Activated naive CD4-positive, alpha-beta T cell treated with anti-CD3 and anti-CD28 coated beads for 36 hours (primary cell): Measurements from ENCODE around the gene CIT. TPM values are rescaled to one million over a fixed set of nuclear protein-coding genes. Genes with fewer than 3 reads are reported as not detected.

ENCODE experiments used
- CTCF ChIA-PET: fragments of 350-600 bp; sonication (Branson Sonifier 250); formaldehyde crosslinking; loops from one replicate; lab custom pipeline; 2021; ENCODE audit warnings: antibody characterized with exemption; lab: Charles Lee
- DNase-seq: peaks from one replicate; pipeline ENCODE4 v3.0.0-alpha.2; 2020
- H3K27ac Mint-ChIP-seq: one replicate; pipeline ENCODE4 v1.8.0; 2021; ENCODE audit warnings: mild to moderate bottlenecking, mixed read lengths
- H3K27me3 Mint-ChIP-seq: one replicate; pipeline ENCODE4 v1.8.0; 2021; ENCODE audit warnings: low read depth, mixed read lengths
- H3K36me3 Mint-ChIP-seq: one replicate; pipeline ENCODE4 v1.8.0; 2021; ENCODE audit warnings: low read depth, mixed read lengths
- H3K4me1 Mint-ChIP-seq: one replicate; pipeline ENCODE4 v1.8.0; 2021; ENCODE audit warnings: low read depth, mixed read lengths
- H3K4me3 Mint-ChIP-seq: one replicate; pipeline ENCODE4 v1.8.0; 2021; ENCODE audit warnings: mild to moderate bottlenecking, moderate library complexity, mixed read lengths
- H3K9me3 Mint-ChIP-seq: one replicate; pipeline ENCODE4 v1.8.0; 2021; ENCODE audit warnings: mixed read lengths
- intact Hi-C: fragments of 100-400 bp; cut with micrococcal nuclease; formaldehyde crosslinking; loops from one replicate; pipeline ENCODE4 v1.15.1; 2023
- total RNA-seq, 2 experiments: library from RNA; stranded (reverse); gene quantifications; one replicate each; pipeline ENCODE4 v1.2.3, GENCODE V29; 2021

Gene CIT
- total RNA-seq, 2 experiments from 2014 or later, result 78.6 to 78.8 TPM

DNA sequence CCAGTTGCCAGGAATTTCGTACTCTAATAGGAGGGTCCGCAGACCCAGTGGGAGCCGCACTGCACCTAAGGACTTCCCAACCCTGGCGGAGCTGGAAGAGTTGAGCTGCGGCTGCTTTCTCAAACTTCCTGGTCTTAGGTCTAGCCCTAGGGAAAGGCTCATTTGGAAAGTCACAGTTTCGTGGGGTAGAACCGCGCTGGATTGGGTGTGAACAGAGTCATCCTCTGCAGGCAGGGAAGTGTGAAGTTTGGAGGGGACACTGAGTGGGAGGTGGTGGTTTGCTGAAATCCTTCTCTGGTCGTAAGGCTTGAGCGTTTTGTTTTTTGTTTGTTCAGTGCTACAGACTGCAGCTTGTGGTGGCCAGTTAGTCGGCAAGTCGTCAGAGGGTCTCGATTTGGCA, 190.3 kb downstream of the CIT start:
- CTCF ChIA-PET, result no interaction called here
- H3K36me3 Mint-ChIP-seq, result peaks cover 13% of the 10 kb centered on the region
- H3K27ac Mint-ChIP-seq, result no peak overlapping the region
- intact Hi-C loops, result no loop called here
- no peaks in the 10 kb centered on the region for H3K27me3 Mint-ChIP-seq
- no peak for DNase-seq
- peaks cover 12% of the 10 kb centered on the region for H3K4me1 Mint-ChIP-seq
- H3K9me3 Mint-ChIP-seq, result no peaks in the 10 kb centered on the region
- no peak overlapping the region for H3K4me3 Mint-ChIP-seq

DNA sequence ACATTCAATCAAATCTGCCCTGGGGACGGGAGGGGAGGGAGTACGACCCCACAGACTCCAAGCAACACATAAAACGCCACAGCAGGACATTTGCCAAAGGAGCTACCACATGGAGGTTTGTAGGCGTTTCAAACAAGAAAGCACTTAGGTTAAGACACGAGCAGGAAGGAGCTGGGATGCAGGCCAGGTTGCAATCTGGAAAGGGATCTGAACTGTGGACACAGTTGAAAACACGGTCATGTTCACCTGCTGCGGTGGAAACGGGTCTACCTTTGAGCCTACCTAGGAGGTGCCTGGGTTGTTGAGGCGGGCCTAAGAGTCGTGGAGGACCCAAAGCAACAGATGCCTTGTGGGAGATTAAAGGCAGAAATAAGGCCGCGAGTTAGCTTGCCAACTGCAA, 190.8 kb downstream of the CIT start:
- Mint-ChIP-seq H3K36me3 (peaks cover 13% of the 10 kb centered on the region), H3K27ac (no peak overlapping the region), H3K27me3 (no peaks in the 10 kb centered on the region), H3K4me1 (peaks cover 14% of the 10 kb centered on the region), H3K9me3 (no peaks in the 10 kb centered on the region), H3K4me3 (no peak overlapping the region)
- CTCF ChIA-PET, result no interaction called here
- intact Hi-C loops, result no loop called here
- DNase-seq, result no peak

DNA sequence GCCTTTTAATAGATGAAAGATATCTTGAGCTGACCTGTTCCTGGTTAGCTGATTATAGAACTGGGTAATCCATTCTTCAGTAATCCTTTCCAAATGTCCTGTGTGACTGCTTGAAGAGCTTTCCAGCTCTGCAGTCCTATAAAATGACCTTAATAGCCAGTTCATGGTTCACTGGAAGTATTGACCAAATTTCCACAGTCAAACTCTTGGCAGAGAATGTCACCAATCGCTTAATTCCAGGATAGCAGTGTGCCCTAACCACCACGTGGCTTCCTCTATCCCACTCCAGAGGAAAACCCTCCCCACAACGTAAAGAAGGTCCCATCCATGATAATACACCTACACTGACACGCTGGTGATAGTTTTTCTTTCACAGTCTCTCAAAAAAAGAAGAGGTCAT, 191.7 kb downstream of the CIT start:
- Mint-ChIP-seq H3K9me3 (no peaks in the 10 kb centered on the region), H3K27ac (no peak overlapping the region), H3K4me1 (peaks cover 14% of the 10 kb centered on the region), H3K36me3 (peaks cover 15% of the 10 kb centered on the region), H3K4me3 (no peak overlapping the region), H3K27me3 (no peaks in the 10 kb centered on the region)
- CTCF ChIA-PET, result no interaction called here
- intact Hi-C loops, result no loop called here
- DNase-seq, result no peak

DNA sequence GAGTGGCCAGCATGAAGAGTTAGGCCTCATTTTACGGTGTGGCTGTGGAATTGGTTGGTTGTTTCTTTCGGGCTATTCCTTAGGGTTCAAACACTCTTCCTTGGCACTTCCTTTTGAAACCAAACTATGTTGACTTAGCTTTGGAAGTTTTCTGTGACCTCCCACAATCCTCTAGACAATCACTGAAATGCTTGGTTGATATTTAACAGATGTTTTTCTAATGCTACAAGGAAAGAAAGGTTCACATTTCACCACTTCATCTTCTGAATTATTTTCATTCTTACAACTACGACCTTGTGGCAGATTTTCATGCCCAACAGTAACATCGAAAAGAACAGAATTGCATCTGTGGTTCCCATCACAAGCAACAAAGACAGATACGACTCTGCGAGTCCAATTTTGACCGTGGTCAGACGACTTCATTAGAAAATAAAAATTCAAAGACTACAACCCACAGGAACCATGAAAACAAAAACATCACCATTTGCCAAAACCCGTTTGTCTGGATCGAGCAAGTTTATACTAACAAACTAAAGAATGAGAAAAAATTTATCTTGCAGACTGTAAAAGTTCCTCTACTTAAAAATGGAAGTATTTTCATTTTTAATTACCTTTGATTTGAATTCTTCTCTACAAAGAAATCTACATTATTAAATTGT, 192.3 kb downstream of the CIT start:
- Mint-ChIP-seq H3K4me3 (no peak overlapping the region), H3K27me3 (no peaks in the 10 kb centered on the region), H3K4me1 (peaks cover 14% of the 10 kb centered on the region), H3K27ac (no peak overlapping the region), H3K36me3 (peaks cover 19% of the 10 kb centered on the region), H3K9me3 (no peaks in the 10 kb centered on the region)
- no peak for DNase-seq
- intact Hi-C loops, result no loop called here
- CTCF ChIA-PET, result no interaction called here

DNA sequence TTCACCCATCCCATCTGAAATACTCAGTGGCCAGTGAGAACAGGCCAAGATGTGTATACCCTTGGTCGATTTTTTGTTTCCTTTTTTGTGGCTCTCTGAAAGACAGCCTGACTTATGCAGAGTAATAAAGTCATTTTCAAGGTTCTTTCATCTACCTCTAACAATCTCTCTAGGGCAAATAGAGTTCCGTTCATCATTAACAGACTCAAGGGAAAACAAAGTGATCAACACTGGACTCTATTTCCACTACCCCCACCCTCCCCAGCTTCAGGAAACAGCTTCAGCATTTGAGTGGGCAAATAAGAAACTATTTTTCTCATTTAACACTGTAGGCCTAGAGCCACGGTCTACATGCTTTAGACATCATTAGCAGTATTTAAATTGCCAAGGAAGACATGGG, 193.3 kb downstream of the CIT start:
- H3K27me3 Mint-ChIP-seq, result no peaks in the 10 kb centered on the region
- DNase-seq, result no peak
- H3K36me3 Mint-ChIP-seq, result peaks cover 24% of the 10 kb centered on the region
- H3K4me1 Mint-ChIP-seq, result peaks cover 14% of the 10 kb centered on the region
- CTCF ChIA-PET, result no interaction called here
- H3K27ac Mint-ChIP-seq, result no peak overlapping the region
- intact Hi-C loops, result no loop called here
- H3K9me3 Mint-ChIP-seq, result no peaks in the 10 kb centered on the region
- no peak overlapping the region for H3K4me3 Mint-ChIP-seq

DNA sequence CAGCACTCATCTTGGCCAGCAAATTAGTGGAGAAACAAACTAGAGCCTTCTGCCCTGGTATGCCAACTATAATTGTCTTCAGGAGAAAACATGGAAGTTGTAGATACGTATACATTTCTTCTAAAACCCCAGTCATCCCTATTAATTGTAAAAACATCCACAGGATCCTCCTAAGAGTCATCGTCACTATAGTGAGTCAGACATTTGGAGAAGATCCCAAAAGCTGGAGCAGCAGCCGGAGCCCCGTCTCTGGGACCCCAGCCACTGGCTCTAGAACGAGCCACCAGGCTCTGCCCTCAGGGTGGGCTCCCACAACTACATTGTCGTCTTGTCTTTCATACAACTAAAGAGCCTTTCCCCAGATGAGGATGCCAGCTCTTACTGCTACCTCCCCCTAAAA, 193.7 kb downstream of the CIT start:
- peaks cover 14% of the 10 kb centered on the region for H3K4me1 Mint-ChIP-seq
- H3K9me3 Mint-ChIP-seq, result no peaks in the 10 kb centered on the region
- no peak overlapping the region for H3K4me3 Mint-ChIP-seq
- no peaks in the 10 kb centered on the region for H3K27me3 Mint-ChIP-seq
- intact Hi-C loops, result no loop called here
- no peak overlapping the region for H3K27ac Mint-ChIP-seq
- peaks cover 28% of the 10 kb centered on the region for H3K36me3 Mint-ChIP-seq
- DNase-seq, result no peak
- CTCF ChIA-PET, result no interaction called here

DNA sequence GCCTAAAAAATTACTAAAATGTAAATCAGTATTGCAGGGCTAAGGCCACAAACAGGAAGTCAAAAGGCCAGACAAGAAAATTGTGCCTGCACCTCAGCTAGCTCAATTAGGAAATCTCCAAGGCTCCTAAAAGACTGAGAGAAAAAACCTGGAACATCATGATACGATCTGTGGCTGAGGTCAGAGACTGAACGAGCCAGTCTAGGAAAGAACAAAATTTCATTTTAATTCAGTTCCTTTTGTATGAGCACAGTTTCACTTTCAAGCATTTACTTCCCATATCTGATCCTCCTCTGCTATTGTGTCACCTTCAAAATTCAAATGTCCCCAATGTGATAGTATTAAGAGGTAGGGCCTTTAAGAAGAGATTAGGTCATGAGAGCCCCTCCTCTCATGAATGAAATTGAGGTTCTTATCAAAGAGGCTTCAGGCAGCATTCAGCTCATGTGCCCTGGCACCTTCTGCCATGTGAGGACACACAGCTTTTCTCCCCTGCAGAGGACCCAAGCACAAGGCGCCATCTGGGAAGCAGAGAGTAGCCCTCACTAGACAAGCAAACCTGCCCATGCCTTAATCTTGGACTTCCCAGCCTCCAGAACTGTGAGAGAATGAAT, 194.4 kb downstream of the CIT start:
- intact Hi-C loops, result no loop called here
- no peak overlapping the region for H3K4me3 Mint-ChIP-seq
- H3K36me3 Mint-ChIP-seq, result peaks cover 30% of the 10 kb centered on the region
- H3K4me1 Mint-ChIP-seq, result peaks cover 14% of the 10 kb centered on the region
- no peaks in the 10 kb centered on the region for H3K9me3 Mint-ChIP-seq
- H3K27me3 Mint-ChIP-seq, result no peaks in the 10 kb centered on the region
- H3K27ac Mint-ChIP-seq, result peak overlapping the region; percentile 81
- DNase-seq, result no peak
- CTCF ChIA-PET, result no interaction called here

DNA sequence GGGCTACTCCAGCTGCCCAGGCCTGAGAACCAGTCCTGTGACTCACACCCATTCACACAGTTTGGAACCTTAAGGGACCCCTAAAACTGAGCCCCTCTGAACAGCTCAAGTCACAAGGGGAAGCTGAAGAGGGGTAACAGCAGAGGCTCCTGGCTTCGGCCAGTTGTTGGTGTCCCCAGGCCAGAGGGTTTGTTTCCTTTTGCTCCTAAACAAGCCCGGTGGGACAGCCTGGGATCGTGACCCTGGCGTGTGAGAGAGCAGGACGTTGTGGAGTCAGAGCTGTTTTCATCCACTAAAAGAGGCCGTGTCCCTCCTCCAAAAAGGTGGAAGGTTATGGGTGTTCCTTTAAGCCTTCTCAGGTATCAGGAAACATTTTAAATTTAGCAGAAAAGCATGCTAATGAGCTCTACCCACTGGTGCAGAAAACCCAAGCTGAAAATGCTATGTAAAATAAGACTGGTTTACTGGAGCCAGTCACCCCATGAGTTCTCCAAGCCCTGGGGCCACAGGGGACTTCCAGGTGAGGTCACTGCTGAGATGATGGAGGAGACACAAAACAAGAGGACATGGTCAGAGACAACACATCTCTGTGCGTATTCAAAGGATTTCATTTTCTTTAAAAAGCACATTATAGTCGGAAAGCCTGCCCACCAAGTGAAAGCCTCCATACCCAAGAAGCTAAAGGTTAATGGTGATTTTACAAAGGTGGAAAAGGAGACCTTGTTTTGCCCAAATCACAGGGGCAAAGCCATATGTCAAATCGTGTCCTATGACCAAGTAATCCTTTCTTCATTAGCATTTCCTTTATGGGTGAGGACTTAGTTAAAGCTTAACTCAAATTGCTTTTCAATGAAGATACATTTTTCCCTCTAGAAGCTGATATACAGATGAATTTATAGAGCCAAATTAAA, 195.1 kb downstream of the CIT start:
- DNase-seq, result peak; percentile 41
- peak overlapping the region; percentile 81 for H3K27ac Mint-ChIP-seq
- peaks cover 14% of the 10 kb centered on the region for H3K4me1 Mint-ChIP-seq
- no peaks in the 10 kb centered on the region for H3K27me3 Mint-ChIP-seq
- H3K36me3 Mint-ChIP-seq, result peaks cover 29% of the 10 kb centered on the region
- H3K4me3 Mint-ChIP-seq, result no peak overlapping the region
- CTCF ChIA-PET, result interaction anchor here (0.8 to 1.2 kb wide), 2 partner anchors 13 to 238 kb away, joined by 3 to 4 read pairs; no protein-coding TSS in a partner anchor
- H3K9me3 Mint-ChIP-seq, result no peaks in the 10 kb centered on the region
- intact Hi-C loops, result no loop called here

DNA sequence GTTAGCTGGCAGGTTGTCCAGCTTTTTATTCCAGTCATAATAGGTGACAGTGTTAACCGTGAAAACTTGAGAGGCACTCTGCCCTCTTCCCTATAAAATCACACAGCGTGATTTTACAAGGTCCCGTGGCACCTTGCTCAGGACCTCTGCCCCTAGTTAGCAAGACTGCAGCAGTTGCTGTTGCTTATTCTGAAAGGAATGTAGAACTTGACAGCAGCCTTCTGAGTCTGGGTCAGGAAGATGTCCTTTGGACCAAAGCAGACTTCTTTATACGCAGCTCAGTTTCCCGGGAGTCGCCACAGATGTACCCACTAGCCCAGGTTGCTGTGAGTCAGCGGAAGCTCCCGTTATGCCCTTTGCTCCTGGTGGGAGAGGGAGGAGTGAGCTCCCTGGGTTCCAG, 196.0 kb downstream of the CIT start:
- intact Hi-C loops, result no loop called here
- Mint-ChIP-seq H3K27ac (peak overlapping the region; percentile 8), H3K27me3 (no peaks in the 10 kb centered on the region), H3K9me3 (no peaks in the 10 kb centered on the region), H3K36me3 (peaks cover 36% of the 10 kb centered on the region), H3K4me3 (no peak overlapping the region), H3K4me1 (peaks cover 14% of the 10 kb centered on the region)
- no peak for DNase-seq
- CTCF ChIA-PET, result interaction anchor here (1.2 kb wide), 1 partner anchor 12 kb away, joined by 4 read pairs; no protein-coding TSS in a partner anchor

DNA sequence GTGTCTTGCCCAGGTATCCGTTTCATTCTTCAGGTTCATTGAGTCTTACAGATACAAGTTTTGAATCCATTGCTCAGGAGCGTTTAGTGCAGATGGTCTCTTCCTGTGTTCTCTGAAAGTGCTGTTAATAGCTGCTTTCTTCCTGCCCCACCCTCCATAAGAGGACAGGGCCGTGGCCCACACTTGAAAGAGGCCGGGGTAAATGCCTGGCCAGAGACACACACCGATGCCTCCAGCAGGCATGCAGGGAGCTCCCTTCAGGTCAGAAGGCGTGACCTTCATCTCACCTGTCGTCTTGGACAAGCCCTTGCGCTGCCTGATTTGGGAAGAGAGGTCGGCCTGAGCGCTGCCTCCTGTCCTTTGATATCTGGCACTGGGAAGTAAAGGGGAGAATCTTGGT, 197.6 kb downstream of the CIT start:
- H3K9me3 Mint-ChIP-seq, result no peaks in the 10 kb centered on the region
- no peak for DNase-seq
- CTCF ChIA-PET, result interaction anchor here (1.4 kb wide), 1 partner anchor 9 kb away, joined by 4 read pairs; no protein-coding TSS in a partner anchor
- peaks cover 49% of the 10 kb centered on the region for H3K36me3 Mint-ChIP-seq
- intact Hi-C loops, result no loop called here
- H3K27ac Mint-ChIP-seq, result no peak overlapping the region
- peaks cover 14% of the 10 kb centered on the region for H3K4me1 Mint-ChIP-seq
- H3K4me3 Mint-ChIP-seq, result no peak overlapping the region
- H3K27me3 Mint-ChIP-seq, result no peaks in the 10 kb centered on the region

DNA sequence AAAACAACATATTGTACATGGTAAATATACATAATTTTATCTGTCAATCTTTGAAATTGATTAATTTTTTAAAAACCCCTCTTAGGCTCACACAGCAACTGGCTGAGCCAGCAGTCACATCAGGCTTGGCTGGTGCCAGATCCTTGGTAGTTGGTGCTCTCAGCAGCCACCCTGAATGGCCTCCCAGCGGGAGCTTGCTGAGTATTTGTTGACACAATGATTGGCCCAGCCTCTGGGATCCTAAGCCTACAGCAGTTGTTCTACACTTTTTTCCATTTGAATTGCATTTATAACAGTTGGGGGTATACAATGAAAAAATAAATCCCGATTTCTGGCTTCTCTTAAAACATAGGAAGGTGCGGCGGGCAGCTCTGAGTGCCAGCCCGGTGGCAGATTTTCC, 198.0 kb downstream of the CIT start:
- H3K4me1 Mint-ChIP-seq, result peaks cover 18% of the 10 kb centered on the region
- peaks cover 53% of the 10 kb centered on the region for H3K36me3 Mint-ChIP-seq
- no peak overlapping the region for H3K4me3 Mint-ChIP-seq
- no peak overlapping the region for H3K27ac Mint-ChIP-seq
- CTCF ChIA-PET, result interaction anchor here (1.4 kb wide), 1 partner anchor 9 kb away, joined by 4 read pairs; no protein-coding TSS in a partner anchor
- H3K9me3 Mint-ChIP-seq, result no peaks in the 10 kb centered on the region
- no peak for DNase-seq
- no peaks in the 10 kb centered on the region for H3K27me3 Mint-ChIP-seq
- intact Hi-C loops, result no loop called here

DNA sequence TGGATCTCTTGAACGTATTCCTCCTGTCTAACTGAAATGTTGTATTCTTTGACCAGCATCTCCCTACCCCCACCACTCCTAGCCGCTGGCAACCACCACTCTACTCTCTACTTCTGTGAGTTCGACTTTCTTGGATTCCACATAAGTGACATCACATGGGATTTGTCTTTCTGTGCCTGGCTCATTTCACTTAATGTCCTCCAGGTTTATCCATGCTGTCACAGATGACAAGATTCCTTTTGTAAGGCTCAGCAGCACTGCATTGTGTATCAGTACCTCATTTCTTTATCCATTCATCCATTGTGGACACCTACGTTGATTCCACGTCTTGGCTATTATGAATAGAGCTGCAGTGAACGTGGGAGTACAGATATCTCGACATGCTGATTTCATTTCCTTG, 198.7 kb downstream of the CIT start:
- peaks cover 24% of the 10 kb centered on the region for H3K4me1 Mint-ChIP-seq
- no peak for DNase-seq
- H3K4me3 Mint-ChIP-seq, result no peak overlapping the region
- CTCF ChIA-PET, result interaction anchor here (1.4 kb wide), 1 partner anchor 8 kb away, joined by 4 read pairs; no protein-coding TSS in a partner anchor
- no peak overlapping the region for H3K27ac Mint-ChIP-seq
- H3K27me3 Mint-ChIP-seq, result no peaks in the 10 kb centered on the region
- H3K9me3 Mint-ChIP-seq, result no peaks in the 10 kb centered on the region
- intact Hi-C loops, result no loop called here
- H3K36me3 Mint-ChIP-seq, result peaks cover 57% of the 10 kb centered on the region
